Thoracic aorta (tissue), 2 donors: ENCODE results near the gene PLA2G15. TPM values are rescaled to one million over a fixed set of nuclear protein-coding genes. Genes with fewer than 3 reads are reported as not detected.

Source experiments
- ATAC-seq: fragments of 150-250 bp; one replicate; pipeline ENCODE4 v1.8.0; 2017; ENCODE audit warnings: low read depth; ENCODE audit not compliant: insufficient number of reproducible peaks, low FRiP score
- DNase-seq: peaks from one replicate; pipeline ENCODE4 v3.0.0-alpha.2; 2020; ENCODE audit warnings: low spot score
- H3K27ac ChIP-seq, 2 donors: fragments of 200-600 bp; sonication (generic); 1 replicate in 1 of 2; 2 replicates in 1 of 2; pipeline ENCODE4 v1.5.1; 2016; ENCODE audit warnings: mild to moderate bottlenecking in 2 of 2, moderate library complexity in 2 of 2
- H3K27me3 ChIP-seq: fragments of 200-600 bp; sonication (generic); replicated peaks from 2 replicates; pipeline ENCODE4 v1.6.0; 2016; ENCODE audit warnings: mild to moderate bottlenecking; ENCODE audit not compliant: insufficient read depth
- H3K36me3 ChIP-seq: fragments of 200-600 bp; sonication (generic); one replicate; pipeline ENCODE4 v1.5.1; 2016
- H3K4me1 ChIP-seq, 2 donors: fragments of 200-600 bp; sonication (generic); 1 replicate in 1 of 2; 2 replicates in 1 of 2; pipeline versions ENCODE4 v1.5.1 to v1.6.0; 2016; ENCODE audit warnings: low read depth in 2 of 2, mild to moderate bottlenecking in 1 of 2; ENCODE audit not compliant: control insufficient read depth in 1 of 2
- H3K4me3 ChIP-seq: fragments of 200-600 bp; sonication (generic); 2 replicates; pipeline ENCODE4 v1.5.1; 2016; ENCODE audit warnings: mild to moderate bottlenecking
- H3K9me3 ChIP-seq: fragments of 200-600 bp; sonication (generic); 2 replicates; pipeline ENCODE4 v1.5.1; 2016
- total RNA-seq, 2 donors: library from RNA; depleted of rRNA; stranded (reverse); fragments of >200 nt; gene quantifications; one replicate each; pipeline versions ENCODE4 v1.1.0 to v1.2.3, GENCODE V29; 2016
- TF ChIP-seq, protein P1 (sequence below): fragments of 200-600 bp; sonication (generic); IDR thresholded peaks from one replicate; pipeline ENCODE4 v1.5.1; 2019; ENCODE audit warnings: antibody characterized with exemption

The PLA2G15 gene
- total RNA-seq, 2 donors from 2014 or later: 17.8 to 34.9 TPM

DNA sequence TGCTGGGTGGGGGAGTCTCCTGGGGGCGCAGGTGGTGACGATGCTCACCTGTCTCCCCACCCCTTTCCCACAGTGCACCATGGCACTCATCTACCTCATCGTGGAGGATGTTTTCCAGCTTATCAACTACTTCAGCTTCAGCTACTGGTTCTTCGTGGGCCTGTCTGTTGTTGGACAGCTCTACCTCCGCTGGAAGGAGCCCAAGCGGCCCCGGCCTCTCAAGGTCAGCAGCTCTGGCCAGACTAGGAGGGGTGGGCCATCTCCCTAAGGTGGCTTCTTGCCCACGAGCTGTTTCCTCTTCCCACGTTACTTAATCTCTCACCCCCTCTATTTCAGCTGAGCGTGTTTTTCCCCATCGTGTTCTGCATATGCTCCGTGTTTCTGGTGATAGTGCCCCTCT lies 51.1 kb downstream of the PLA2G15 start:
- no peaks in the 10 kb centered on the region for H3K27me3 ChIP-seq
- no peak for ATAC-seq
- no peak overlapping the region for H3K4me3 ChIP-seq
- TF ChIP-seq, protein P1, sequence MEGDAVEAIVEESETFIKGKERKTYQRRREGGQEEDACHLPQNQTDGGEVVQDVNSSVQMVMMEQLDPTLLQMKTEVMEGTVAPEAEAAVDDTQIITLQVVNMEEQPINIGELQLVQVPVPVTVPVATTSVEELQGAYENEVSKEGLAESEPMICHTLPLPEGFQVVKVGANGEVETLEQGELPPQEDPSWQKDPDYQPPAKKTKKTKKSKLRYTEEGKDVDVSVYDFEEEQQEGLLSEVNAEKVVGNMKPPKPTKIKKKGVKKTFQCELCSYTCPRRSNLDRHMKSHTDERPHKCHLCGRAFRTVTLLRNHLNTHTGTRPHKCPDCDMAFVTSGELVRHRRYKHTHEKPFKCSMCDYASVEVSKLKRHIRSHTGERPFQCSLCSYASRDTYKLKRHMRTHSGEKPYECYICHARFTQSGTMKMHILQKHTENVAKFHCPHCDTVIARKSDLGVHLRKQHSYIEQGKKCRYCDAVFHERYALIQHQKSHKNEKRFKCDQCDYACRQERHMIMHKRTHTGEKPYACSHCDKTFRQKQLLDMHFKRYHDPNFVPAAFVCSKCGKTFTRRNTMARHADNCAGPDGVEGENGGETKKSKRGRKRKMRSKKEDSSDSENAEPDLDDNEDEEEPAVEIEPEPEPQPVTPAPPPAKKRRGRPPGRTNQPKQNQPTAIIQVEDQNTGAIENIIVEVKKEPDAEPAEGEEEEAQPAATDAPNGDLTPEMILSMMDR: no peak
- no peak overlapping the region for H3K27ac ChIP-seq
- no peaks in the 10 kb centered on the region for H3K9me3 ChIP-seq
- peaks cover 72% of the 10 kb centered on the region for H3K36me3 ChIP-seq
- H3K4me1 ChIP-seq: peaks cover 0 to 14% of the 10 kb centered on the region in 2 donors
- DNase-seq: no peak

DNA sequence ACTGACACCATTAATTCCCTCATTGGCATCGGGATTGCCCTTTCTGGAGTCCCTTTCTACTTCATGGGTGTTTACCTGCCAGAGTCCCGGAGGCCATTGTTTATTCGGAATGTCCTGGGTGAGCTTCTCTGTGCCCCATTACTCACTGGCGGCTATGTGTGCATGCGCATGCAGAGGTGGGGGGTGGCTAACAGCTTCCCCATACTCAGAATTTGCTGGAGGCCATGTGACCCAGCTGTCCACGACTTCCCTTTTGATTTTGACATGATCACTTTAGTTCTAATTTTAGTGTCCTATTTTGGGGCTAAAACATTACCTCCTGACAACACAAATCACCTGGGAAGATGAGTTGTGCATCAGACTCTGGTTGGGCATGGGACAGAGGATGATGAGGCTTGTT lies 51.5 kb downstream of the PLA2G15 start:
- peaks cover 0 to 14% of the 10 kb centered on the region in 2 donors for H3K4me1 ChIP-seq
- H3K36me3 ChIP-seq: peaks cover 68% of the 10 kb centered on the region
- ATAC-seq (no peak), DNase-seq (no peak)
- no peaks in the 10 kb centered on the region for H3K27me3 ChIP-seq
- H3K27ac ChIP-seq: no peak overlapping the region
- TF ChIP-seq, protein P1: no peak
- H3K4me3 ChIP-seq: no peak overlapping the region
- no peaks in the 10 kb centered on the region for H3K9me3 ChIP-seq

DNA sequence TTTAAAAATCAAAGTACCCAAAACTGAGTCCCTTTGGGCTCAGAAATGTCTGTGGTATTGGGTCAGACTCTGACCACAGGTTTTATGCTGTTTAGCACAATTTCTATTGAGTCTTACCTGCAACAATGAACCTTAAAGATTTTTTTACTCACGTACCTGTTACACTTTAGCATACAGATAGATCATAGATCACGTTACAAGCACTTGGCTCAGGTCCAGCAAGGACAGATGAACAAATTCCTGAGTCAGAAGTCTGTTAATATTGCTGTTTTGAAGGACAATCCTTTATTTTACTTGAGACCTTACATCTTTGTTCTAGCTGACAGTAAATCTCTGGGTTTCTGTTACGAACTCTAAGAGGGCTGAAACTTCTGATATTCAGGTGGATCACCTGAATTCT lies 52.7 kb downstream of the PLA2G15 start:
- H3K36me3 ChIP-seq: peaks cover 69% of the 10 kb centered on the region
- ATAC-seq (no peak), DNase-seq (no peak)
- H3K27me3 ChIP-seq: no peaks in the 10 kb centered on the region
- no peaks in the 10 kb centered on the region for H3K9me3 ChIP-seq
- TF ChIP-seq, protein P1: no peak
- peaks cover 0 to 14% of the 10 kb centered on the region in 2 donors for H3K4me1 ChIP-seq
- H3K27ac ChIP-seq: no peak overlapping the region
- H3K4me3 ChIP-seq: no peak overlapping the region

DNA sequence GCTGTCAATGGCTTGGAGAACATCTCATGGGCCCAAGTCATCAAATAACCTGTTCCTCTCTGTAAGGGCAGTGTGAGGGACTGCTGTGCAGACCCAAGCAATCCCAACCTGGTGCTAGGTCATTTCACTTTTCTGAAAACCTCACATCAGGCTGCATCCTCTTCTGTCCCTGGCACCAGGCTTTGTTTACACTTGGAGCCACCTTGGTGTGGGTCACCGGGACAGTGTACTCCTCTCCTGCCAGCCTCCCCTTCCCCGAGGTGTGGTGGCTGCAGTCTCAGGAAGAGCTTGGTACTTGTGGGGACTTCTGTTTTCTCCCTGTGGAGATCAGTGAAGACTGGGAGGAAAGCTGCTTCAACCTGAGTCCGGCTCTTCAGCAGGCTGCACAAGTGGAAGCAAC lies 53.1 kb downstream of the PLA2G15 start:
- no peaks in the 10 kb centered on the region for H3K9me3 ChIP-seq
- DNase-seq (no peak), ATAC-seq (no peak)
- peaks cover 65% of the 10 kb centered on the region for H3K36me3 ChIP-seq
- no peak overlapping the region for H3K4me3 ChIP-seq
- H3K4me1 ChIP-seq: peaks cover 0 to 14% of the 10 kb centered on the region in 2 donors
- H3K27me3 ChIP-seq: no peaks in the 10 kb centered on the region
- H3K27ac ChIP-seq: peak overlapping the region in 1 of 2 donors; percentile 40
- TF ChIP-seq, protein P1: no peak

DNA sequence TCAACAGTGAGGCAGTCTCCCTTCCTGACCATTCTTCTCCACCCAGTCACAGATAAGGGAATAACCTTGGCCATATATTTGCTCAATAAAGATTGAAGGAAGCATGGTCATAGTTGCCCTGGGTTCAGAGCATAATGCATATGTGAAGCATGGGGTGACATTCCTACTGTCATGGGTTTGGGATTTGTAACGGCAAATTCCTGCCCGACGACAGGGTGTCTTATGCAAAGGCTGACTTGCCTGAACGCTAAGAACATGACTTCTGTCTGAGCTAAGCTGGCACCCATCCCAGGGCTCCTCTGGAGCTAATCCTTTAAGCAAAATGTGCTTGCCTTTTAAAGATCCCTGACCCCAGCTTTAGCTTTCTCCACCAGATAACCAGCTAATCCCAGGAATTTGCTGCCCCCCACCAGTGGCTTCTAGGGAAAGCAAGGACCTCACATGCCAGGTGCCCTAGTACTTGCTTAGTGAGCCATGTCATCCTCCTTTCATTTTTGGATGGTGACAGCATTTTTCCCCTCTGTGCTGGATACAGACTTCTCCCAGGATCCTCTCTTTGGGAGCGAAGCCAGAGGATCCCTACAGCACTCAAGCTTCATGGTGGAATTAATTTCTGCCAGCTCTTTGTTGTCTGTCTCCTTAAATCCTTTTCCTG lies 53.9 kb downstream of the PLA2G15 start:
- DNase-seq (no peak), ATAC-seq (no peak)
- peaks cover 61% of the 10 kb centered on the region for H3K36me3 ChIP-seq
- no peaks in the 10 kb centered on the region for H3K9me3 ChIP-seq
- H3K4me1 ChIP-seq: peaks cover 0 to 14% of the 10 kb centered on the region in 2 donors
- peak overlapping the region; percentile 28 to 40 for H3K27ac ChIP-seq
- TF ChIP-seq, protein P1: no peak
- no peak overlapping the region for H3K4me3 ChIP-seq
- no peaks in the 10 kb centered on the region for H3K27me3 ChIP-seq
